Transverse colon (tissue), 4 donors: Measurements from ENCODE around the gene RIN3. TPM values are rescaled to one million over a fixed set of nuclear protein-coding genes. Genes with fewer than 3 reads are reported as not detected.
"Not testable (repeated sequence)": the region's sequence is repeated elsewhere in the genome, so short reads cannot be mapped to it uniquely, and the experiment has no call there.

Experiments
- DNase-seq: peaks from one replicate; pipeline ENCODE4 v3.0.0-alpha.2; 2019
- H3K27ac ChIP-seq, 4 donors: fragments of 200-600 bp; sonication (generic); 2 replicates each; pipeline ENCODE4 v1.5.1; 2016 to 2018; ENCODE audit warnings: inconsistent platforms in 4 of 4
- H3K27me3 ChIP-seq: fragments of 200-600 bp; sonication (generic); 2 replicates; pipeline ENCODE4 v1.5.1; 2017; ENCODE audit warnings: inconsistent platforms
- H3K36me3 ChIP-seq, 4 donors: fragments of 200-600 bp; sonication (generic); 2 replicates each; pipeline ENCODE4 v1.5.1; 2017 to 2019; ENCODE audit warnings: inconsistent platforms in 4 of 4
- H3K4me1 ChIP-seq, 4 donors: fragments of 200-600 bp; sonication (generic); 2 replicates each; pipeline ENCODE4 v1.5.1; 2017 to 2020; ENCODE audit warnings: inconsistent platforms in 4 of 4
- H3K4me3 ChIP-seq, 4 donors: fragments of 200-600 bp; sonication (generic); 1 replicate in 1 of 4; 2 replicates in 3 of 4; pipeline versions ENCODE4 v1.5.1 to v1.6.1; 2017 to 2019; ENCODE audit warnings: inconsistent platforms in 4 of 4
- H3K9me3 ChIP-seq, 2 donors: fragments of 200-600 bp; sonication (generic); 2 replicates each; pipeline ENCODE4 v1.5.1; 2017 to 2019; ENCODE audit warnings: inconsistent platforms in 2 of 2
- CTCF ChIP-seq, 5 experiments: fragments of 200-600 bp in 3 of 5; fragments of 450-650 bp in 2 of 5; sonication (generic) in 3 of 5; IDR thresholded peaks; 1 replicate in 2 of 5; 2 replicates in 3 of 5; pipeline ENCODE4 v1.5.1; 2016 to 2017; ENCODE audit warnings: antibody characterized with exemption in 5 of 5, inconsistent platforms in 3 of 5, mild to moderate bottlenecking in 2 of 5, moderate library complexity in 1 of 5
- EP300 ChIP-seq: sonication (generic); formaldehyde crosslinking; IDR thresholded peaks from one replicate; pipeline ENCODE4 v1.6.1; 2017; ENCODE audit warnings: antibody characterized with exemption, low read depth
- POLR2A ChIP-seq: fragments of 450-650 bp; IDR thresholded peaks from one replicate; pipeline ENCODE4 v1.6.1; 2016; ENCODE audit warnings: antibody characterized with exemption, mild to moderate bottlenecking, moderate library complexity
- POLR2AphosphoS5 ChIP-seq, 3 donors: sonication (generic); formaldehyde crosslinking; IDR thresholded peaks; one replicate each; pipeline ENCODE4 v1.6.1; 2016; ENCODE audit warnings: antibody characterized with exemption in 3 of 3
- WGBS, 2 donors: methylation state at CpG; one replicate each; pipeline ENCODE4 v1.1.5; 2018; ENCODE audit warnings: low coverage in 1 of 2; 5-methylcytosine and 5-hydroxymethylcytosine counted together
- in situ Hi-C, 4 donors: fragments of 200-750 bp; cut with MboI; loops; one replicate each; pipeline versions ENCODE4 v1.15.0 to v1.15.1; 2017; ENCODE audit warnings: low sequenced_read_pairs in 3 of 4, low pct_ligation_motif_present in 1 of 4, low pct_unique_long_range_greater_than_20kb in 1 of 4
- intact Hi-C: fragments of 100-400 bp; cut with DNase I; formaldehyde crosslinking; loops from one replicate; pipeline ENCODE4 v1.15.1; 2023; ENCODE audit warnings: low total_unique reads
- total RNA-seq, 4 donors: library from RNA; depleted of rRNA; stranded (reverse); fragments of >200 nt; gene quantifications; one replicate each; pipeline ENCODE4 v1.1.0, GENCODE V29; 2016

The RIN3 gene
- total RNA-seq, 4 donors from 2014 or later, result 16.2 to 24.3 (median 20.7) TPM

- Histone ChIP-seq H3K9me3 (no peaks in the 10 kb centered on the region), H3K27me3 (no peaks in the 10 kb centered on the region), H3K27ac (no peak overlapping the region), H3K36me3 (no peaks in the 10 kb centered on the region), H3K4me3 (no peak overlapping the region), H3K4me1 (peaks cover 0 to 8% (median 0%) of the 10 kb centered on the region in 4 donors)
- in situ Hi-C loops, result no loop called here
- WGBS, 2 donors, result 85 to 91% methylated on average over 4 to 5 of the region's 5 CpGs
- intact Hi-C loops, result no loop called here
- TF ChIP-seq POLR2AphosphoS5 (IDR thresholded peaks at IDR 0.05) (no peak), POLR2A (no peak), EP300 (no peak), CTCF (IDR thresholded peaks at IDR 0.05) (no peak)
- DNase-seq, result no peak
Measured at GRCh38 chr14:92637864-92638263, 124.3 kb downstream of the RIN3 start.

- intact Hi-C loops, result no loop called here
- in situ Hi-C loops, result no loop called here
- Histone ChIP-seq H3K4me3 (no peak overlapping the region), H3K27ac (peak overlapping the region in 1 of 4 donors; percentile 59), H3K27me3 (no peaks in the 10 kb centered on the region), H3K36me3 (no peaks in the 10 kb centered on the region), H3K4me1 (peaks cover 0 to 5% (median 0%) of the 10 kb centered on the region in 4 donors), H3K9me3 (no peaks in the 10 kb centered on the region)
- 93% methylated on average over 9 of the region's 9 CpGs; no CpG with 5 or more reads in 1 of the 2 donors for WGBS, 2 donors
- TF ChIP-seq POLR2A, result no peak
- TF ChIP-seq EP300, result no peak
- no peak for TF ChIP-seq POLR2AphosphoS5 (IDR thresholded peaks at IDR 0.05)
- TF ChIP-seq CTCF (IDR thresholded peaks at IDR 0.05), result no peak
- DNase-seq, result no peak
Measured at GRCh38 chr14:92638266-92638665, 124.7 kb downstream of the RIN3 start.

GRCh38 chr14:92638904-92639303, 125.3 kb downstream of the RIN3 start:
- in situ Hi-C loops, result no loop called here
- intact Hi-C loops, result no loop called here

GRCh38 chr14:92639472-92640117, 126.0 kb downstream of the RIN3 start:
- H3K27ac ChIP-seq, result peak overlapping the region; percentile 20 to 59 (median 36)
- not testable (repeated sequence) for H3K9me3 ChIP-seq
- intact Hi-C loops, result loop anchor here (10.0 kb wide), 1 partner anchor 125 kb away; the partner anchor contains the start of gene RIN3

More at GRCh38 chr14:92638904-92639303, 125.3 kb downstream of the RIN3 start:
- 58 to 86% methylated on average over 1 to 5 of the region's 7 CpGs for WGBS, 2 donors
- H3K4me1 ChIP-seq, result no peaks in the 10 kb centered on the region
- peak overlapping the region; percentile 20 to 59 (median 36) for H3K27ac ChIP-seq
- H3K27me3 ChIP-seq, result no peaks in the 10 kb centered on the region
- no peaks in the 10 kb centered on the region for H3K36me3 ChIP-seq
- H3K4me3 ChIP-seq, result no peak overlapping the region
- TF ChIP-seq POLR2AphosphoS5 (IDR thresholded peaks at IDR 0.05) (no peak), POLR2A (no peak), EP300 (no peak), CTCF (IDR thresholded peaks at IDR 0.05) (no peak)
- no peaks in the 10 kb centered on the region for H3K9me3 ChIP-seq
- DNase-seq, result no peak

More at GRCh38 chr14:92639472-92640117, 126.0 kb downstream of the RIN3 start:
- H3K27me3 ChIP-seq, H3K36me3 ChIP-seq, DNase-seq, H3K4me3 ChIP-seq, in situ Hi-C loops, H3K4me1 ChIP-seq: not testable (repeated sequence)
- 89% methylated on average over 19 of the region's 23 CpGs; no CpG with 5 or more reads in 1 of the 2 donors for WGBS, 2 donors
